HG03342 (cell line): ENCODE results near the gene BECN2.

Source experiments
- ATAC-seq: cut with Tn5 transposase; IDR thresholded peaks from one replicate; pipeline ENCODE4 v1.9.1; 2021; ENCODE audit warnings: mild to moderate bottlenecking, moderate library complexity; ENCODE audit not compliant: unreplicated experiment

The BECN2 gene

GRCh38 chr1:241957692-241958494 lies at the start of gene BECN2:
TSS of gene BECN2 (plus strand) at chr1:241957767. CDS start at chr1:241957767, 0 bp downstream.
- no peak for ATAC-seq

GRCh38 chr1:241916196-241916595 lies 41.4 kb upstream of the BECN2 start:
- ATAC-seq = no peak

GRCh38 chr1:241917487-241917886 lies 40.1 kb upstream of the BECN2 start:
- no peak for ATAC-seq

GRCh38 chr1:241918879-241919278 lies 38.7 kb upstream of the BECN2 start:
- ATAC-seq = no peak

- ATAC-seq = no peak
These were observed 33.3 kb upstream of the BECN2 start for GRCh38 chr1:241924080-241924808.

- ATAC-seq = no peak
These were observed 31.4 kb upstream of the BECN2 start for GRCh38 chr1:241926141-241926540.

GRCh38 chr1:241927321-241927720 lies 30.2 kb upstream of the BECN2 start:
- ATAC-seq = no peak

- ATAC-seq = no peak
These were observed 24.7 kb upstream of the BECN2 start for GRCh38 chr1:241932845-241933244.

GRCh38 chr1:241934201-241934848 lies 23.2 kb upstream of the BECN2 start:
- ATAC-seq = no peak

- no peak for ATAC-seq
These were observed 22.7 kb upstream of the BECN2 start for GRCh38 chr1:241934866-241935265.

GRCh38 chr1:241939798-241940197 lies 17.8 kb upstream of the BECN2 start:
- no peak for ATAC-seq

- no peak for ATAC-seq
These were observed 14.8 kb upstream of the BECN2 start for GRCh38 chr1:241942738-241943137.

GRCh38 chr1:241944300-241944699 lies 13.3 kb upstream of the BECN2 start:
- ATAC-seq = no peak

GRCh38 chr1:241947354-241947753 lies 10.2 kb upstream of the BECN2 start:
- ATAC-seq = no peak

GRCh38 chr1:241950390-241950789 lies 7.2 kb upstream of the BECN2 start:
- ATAC-seq = no peak

GRCh38 chr1:241962153-241962552 lies 4.6 kb downstream of the BECN2 start:
- ATAC-seq = no peak

GRCh38 chr1:241963722-241964121 lies 6.2 kb downstream of the BECN2 start:
- no peak for ATAC-seq

GRCh38 chr1:241964550-241965282 lies 7.1 kb downstream of the BECN2 start:
- no peak for ATAC-seq

GRCh38 chr1:241968611-241969010 lies 11.0 kb downstream of the BECN2 start:
- ATAC-seq = no peak

GRCh38 chr1:241972703-241973369 lies 15.3 kb downstream of the BECN2 start:
- no peak for ATAC-seq

GRCh38 chr1:241976229-241976628 lies 18.7 kb downstream of the BECN2 start:
- no peak for ATAC-seq
